Measurements from ENCODE around the gene BAG3. TPM values are rescaled to one million over a fixed set of nuclear protein-coding genes. Genes with fewer than 3 reads are reported as not detected.
A peak's percentile ranks its signal among the peaks of the same experiment; 100 is the strongest.

BAG3 gene
- total and polyA plus RNA-seq, 7 donors, result 283 to 855 (median 453) TPM

DNA sequence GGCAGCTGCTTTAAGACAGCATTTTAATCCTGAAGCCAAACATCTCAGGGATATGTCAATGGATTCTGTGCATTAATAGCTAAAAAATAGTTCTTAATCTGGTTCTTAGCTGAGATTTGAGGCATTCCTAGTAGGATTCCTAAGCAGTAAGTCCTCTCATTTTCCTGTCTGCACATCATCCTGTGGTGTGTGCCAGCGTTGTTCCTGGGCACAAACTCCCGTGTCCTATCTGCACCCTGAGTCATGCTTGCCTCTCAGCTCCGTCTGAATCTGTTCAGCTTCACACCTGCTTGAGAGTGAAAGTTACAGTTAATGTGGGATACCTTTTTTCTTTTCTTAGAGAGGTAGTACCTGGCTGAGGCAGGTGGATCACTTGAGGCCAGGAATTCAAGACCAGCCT, 19.5 kb downstream of the BAG3 start:
- peak in 1 of 2 donors; percentile 74 for DNase-seq
- H3K4me1 ChIP-seq, result peaks cover 79% of the 10 kb centered on the region
- peaks cover 22 to 63% of the 10 kb centered on the region in 2 donors for H3K36me3 ChIP-seq (ENCODE audit: insufficient read depth in 1 of 2, low read depth in 1 of 2)
- H3K27me3 ChIP-seq (ENCODE audit: insufficient read depth in 3 of 3, low read length in 2 of 3), result no peaks in the 10 kb centered on the region
- peak overlapping the region; percentile 99 for H3K27ac ChIP-seq
- TF ChIP-seq, protein P1, sequence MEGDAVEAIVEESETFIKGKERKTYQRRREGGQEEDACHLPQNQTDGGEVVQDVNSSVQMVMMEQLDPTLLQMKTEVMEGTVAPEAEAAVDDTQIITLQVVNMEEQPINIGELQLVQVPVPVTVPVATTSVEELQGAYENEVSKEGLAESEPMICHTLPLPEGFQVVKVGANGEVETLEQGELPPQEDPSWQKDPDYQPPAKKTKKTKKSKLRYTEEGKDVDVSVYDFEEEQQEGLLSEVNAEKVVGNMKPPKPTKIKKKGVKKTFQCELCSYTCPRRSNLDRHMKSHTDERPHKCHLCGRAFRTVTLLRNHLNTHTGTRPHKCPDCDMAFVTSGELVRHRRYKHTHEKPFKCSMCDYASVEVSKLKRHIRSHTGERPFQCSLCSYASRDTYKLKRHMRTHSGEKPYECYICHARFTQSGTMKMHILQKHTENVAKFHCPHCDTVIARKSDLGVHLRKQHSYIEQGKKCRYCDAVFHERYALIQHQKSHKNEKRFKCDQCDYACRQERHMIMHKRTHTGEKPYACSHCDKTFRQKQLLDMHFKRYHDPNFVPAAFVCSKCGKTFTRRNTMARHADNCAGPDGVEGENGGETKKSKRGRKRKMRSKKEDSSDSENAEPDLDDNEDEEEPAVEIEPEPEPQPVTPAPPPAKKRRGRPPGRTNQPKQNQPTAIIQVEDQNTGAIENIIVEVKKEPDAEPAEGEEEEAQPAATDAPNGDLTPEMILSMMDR (IDR thresholded peaks at IDR 0.05), result no peak
- 30 to 37% (median 31%) methylated on average over 3 of the region's 3 CpGs for WGBS, 3 donors
- peak in 2 of 4 donors; percentile 13 to 16 for ATAC-seq
- peak overlapping the region; percentile 6 for H3K4me3 ChIP-seq
- no peaks in the 10 kb centered on the region for H3K9me3 ChIP-seq
- intact Hi-C loops (cut with DNase I), result no loop called here

DNA sequence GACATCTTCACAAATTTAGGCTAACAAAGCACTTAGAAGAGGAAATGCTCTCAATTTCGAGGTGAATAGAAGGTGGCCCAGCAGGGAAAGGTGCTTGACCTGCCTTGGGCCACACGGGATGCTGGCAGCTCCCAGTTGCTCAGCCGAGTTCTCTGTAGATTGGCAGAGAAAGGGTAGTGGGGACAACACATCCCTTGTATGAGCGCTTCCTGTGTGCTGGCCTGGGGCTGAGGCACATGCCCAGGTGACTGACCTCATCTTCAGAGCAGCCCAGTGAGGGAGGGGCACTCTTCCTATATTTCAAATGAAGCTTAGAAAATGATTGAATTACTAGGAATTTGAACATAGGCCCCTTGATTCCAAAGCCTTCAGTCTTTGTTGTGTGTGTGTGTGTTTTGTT, 20.2 kb downstream of the BAG3 start:
- H3K27ac ChIP-seq, result peak overlapping the region; percentile 99
- ATAC-seq (no peak), DNase-seq (no peak)
- WGBS, 3 donors, result 59 to 61% (median 60%) methylated on average over 4 of the region's 4 CpGs
- H3K4me3 ChIP-seq, result peak overlapping the region; percentile 20
- no peaks in the 10 kb centered on the region for H3K27me3 ChIP-seq (ENCODE audit: insufficient read depth in 3 of 3, low read length in 2 of 3)
- TF ChIP-seq, protein P1 (IDR thresholded peaks at IDR 0.05), result no peak
- H3K9me3 ChIP-seq, result no peaks in the 10 kb centered on the region
- H3K4me1 ChIP-seq, result peaks cover 78% of the 10 kb centered on the region
- intact Hi-C loops (cut with DNase I), result no loop called here
- H3K36me3 ChIP-seq (ENCODE audit: insufficient read depth in 1 of 2, low read depth in 1 of 2), result peaks cover 23 to 67% of the 10 kb centered on the region in 2 donors

DNA sequence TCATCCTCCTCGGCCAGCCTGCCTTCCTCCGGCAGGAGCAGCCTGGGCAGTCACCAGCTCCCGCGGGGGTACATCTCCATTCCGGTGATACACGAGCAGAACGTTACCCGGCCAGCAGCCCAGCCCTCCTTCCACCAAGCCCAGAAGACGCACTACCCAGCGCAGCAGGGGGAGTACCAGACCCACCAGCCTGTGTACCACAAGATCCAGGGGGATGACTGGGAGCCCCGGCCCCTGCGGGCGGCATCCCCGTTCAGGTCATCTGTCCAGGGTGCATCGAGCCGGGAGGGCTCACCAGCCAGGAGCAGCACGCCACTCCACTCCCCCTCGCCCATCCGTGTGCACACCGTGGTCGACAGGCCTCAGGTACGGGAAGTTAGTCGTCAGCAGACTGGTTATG, 21.1 kb downstream of the BAG3 start:
- Histone ChIP-seq H3K4me1 (peaks cover 76% of the 10 kb centered on the region), H3K9me3 (no peaks in the 10 kb centered on the region), H3K27ac (peak overlapping the region; percentile 99), H3K4me3 (no peak overlapping the region), H3K36me3 (ENCODE audit: insufficient read depth in 1 of 2, low read depth in 1 of 2) (peaks cover 28 to 72% of the 10 kb centered on the region in 2 donors), H3K27me3 (ENCODE audit: insufficient read depth in 3 of 3, low read length in 2 of 3) (no peaks in the 10 kb centered on the region)
- intact Hi-C loops (cut with DNase I), result no loop called here
- no peak for ATAC-seq
- TF ChIP-seq, protein P1 (IDR thresholded peaks at IDR 0.05), result no peak
- 84 to 91% (median 87%) methylated on average over 23 of the region's 23 CpGs for WGBS, 3 donors
- DNase-seq, result no peak

DNA sequence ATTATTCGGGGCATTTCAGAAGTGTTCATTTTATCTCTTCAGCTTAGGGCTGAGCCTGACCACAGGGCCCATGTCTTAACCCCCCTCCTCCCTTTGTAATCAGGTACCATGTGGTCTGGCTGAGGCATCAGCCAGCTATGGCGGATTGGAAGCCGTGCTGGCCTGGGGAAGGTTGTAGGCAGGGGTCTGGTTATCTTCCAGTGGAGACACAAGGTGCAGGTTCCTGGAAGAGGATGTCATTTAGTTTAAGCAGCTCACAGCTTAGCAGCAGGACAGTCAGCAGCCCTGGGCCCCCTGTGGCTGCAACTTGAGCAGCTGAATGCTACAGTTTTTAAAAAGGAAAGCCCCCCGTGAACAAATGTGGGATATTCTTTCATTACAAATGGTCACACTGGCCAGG, 22.1 kb downstream of the BAG3 start:
- H3K27me3 ChIP-seq (ENCODE audit: insufficient read depth in 3 of 3, low read length in 2 of 3), result no peaks in the 10 kb centered on the region
- intact Hi-C loops (cut with DNase I), result no loop called here
- H3K27ac ChIP-seq, result peak overlapping the region; percentile 99
- no peak overlapping the region for H3K4me3 ChIP-seq
- 44 to 54% (median 45%) methylated on average over 4 of the region's 4 CpGs for WGBS, 3 donors
- peaks cover 75% of the 10 kb centered on the region for H3K4me1 ChIP-seq
- DNase-seq (peak in 1 of 2 donors; percentile 49), ATAC-seq (peak in 1 of 4 donors; percentile 3)
- H3K36me3 ChIP-seq (ENCODE audit: insufficient read depth in 1 of 2, low read depth in 1 of 2), result peaks cover 28 to 82% of the 10 kb centered on the region in 2 donors
- TF ChIP-seq, protein P1 (IDR thresholded peaks at IDR 0.05), result no peak
- no peaks in the 10 kb centered on the region for H3K9me3 ChIP-seq

Data from psoas muscle (tissue), 8 donors.